BE2C (cell line): Measurements from ENCODE around the gene HTRA2.

Source experiments
- DNase-seq: peaks from one replicate; pipeline ENCODE4 v3.0.0-alpha.2; 2020
- H3K27me3 ChIP-seq: fragments of 250-450 bp; sonication (Bioruptor Pico); 2 replicates; pipeline ENCODE4 v1.5.1; 2020; ENCODE audit warnings: mild to moderate bottlenecking
- H3K36me3 ChIP-seq: fragments of 250-450 bp; sonication (Bioruptor Pico); 2 replicates; pipeline ENCODE4 v1.5.1; 2020; ENCODE audit warnings: mild to moderate bottlenecking
- H3K4me1 ChIP-seq: fragments of 250-450 bp; sonication (Bioruptor Pico); 2 replicates; pipeline ENCODE4 v1.5.1; 2020
- H3K4me3 ChIP-seq: 2 replicates; pipeline ENCODE4 v1.5.1; 2011; ENCODE audit warnings: low read depth, low read length
- H3K9me3 ChIP-seq: fragments of 250-450 bp; sonication (Bioruptor Pico); 2 replicates; pipeline ENCODE4 v1.5.1; 2020
- CTCF ChIP-seq: IDR thresholded peaks from 2 replicates; pipeline ENCODE4 v1.5.1; 2012; ENCODE audit warnings: mild to moderate bottlenecking, low read depth, low read length

Gene HTRA2

GRCh38 chr2:74503506-74504475 lies 25.9 kb upstream of the HTRA2 start:
- Histone ChIP-seq H3K36me3 (peaks cover 26% of the 10 kb centered on the region), H3K27me3 (no peaks in the 10 kb centered on the region), H3K9me3 (no peaks in the 10 kb centered on the region), H3K4me1 (peaks cover 10% of the 10 kb centered on the region), H3K4me3 (no peak overlapping the region)
- no peak for DNase-seq
- no peak for TF ChIP-seq CTCF

- no peak for DNase-seq
- Histone ChIP-seq H3K4me1 (peaks cover 11% of the 10 kb centered on the region), H3K36me3 (peaks cover 26% of the 10 kb centered on the region), H3K27me3 (no peaks in the 10 kb centered on the region), H3K9me3 (no peaks in the 10 kb centered on the region), H3K4me3 (no peak overlapping the region)
- no peak for TF ChIP-seq CTCF
Observed at GRCh38 chr2:74504591-74504990, 25.1 kb upstream of the HTRA2 start.

GRCh38 chr2:74505448-74506246 lies 24.1 kb upstream of the HTRA2 start:
- H3K4me3 ChIP-seq, result peak overlapping the region; percentile 75
- no peaks in the 10 kb centered on the region for H3K9me3 ChIP-seq
- peaks cover 26% of the 10 kb centered on the region for H3K36me3 ChIP-seq
- TF ChIP-seq CTCF, result no peak
- H3K4me1 ChIP-seq, result peaks cover 9% of the 10 kb centered on the region
- no peak for DNase-seq
- H3K27me3 ChIP-seq, result no peaks in the 10 kb centered on the region

- Histone ChIP-seq H3K9me3 (no peaks in the 10 kb centered on the region), H3K36me3 (peaks cover 26% of the 10 kb centered on the region), H3K27me3 (no peaks in the 10 kb centered on the region), H3K4me1 (peaks cover 6% of the 10 kb centered on the region), H3K4me3 (peak within 1 kb of the TSS; percentile 75)
- TF ChIP-seq CTCF, result peak; percentile 61
- DNase-seq, result peak; percentile 95
Observed at GRCh38 chr2:74507145-74507925, 22.4 kb upstream of the HTRA2 start, which contains the start of gene PCGF1. Gene PCGF1 (minus strand): TSS chr2:74507695. CDS start chr2:74507668, 27 bp downstream.

- Histone ChIP-seq H3K36me3 (peaks cover 26% of the 10 kb centered on the region), H3K4me3 (peak overlapping the region; percentile 75), H3K9me3 (no peaks in the 10 kb centered on the region), H3K27me3 (no peaks in the 10 kb centered on the region), H3K4me1 (peaks cover 11% of the 10 kb centered on the region)
- no peak for TF ChIP-seq CTCF
- peak; percentile 91 for DNase-seq
Observed at GRCh38 chr2:74507926-74508520, 21.7 kb upstream of the HTRA2 start.
